Tibial nerve (tissue), 4 donors: ENCODE data around the gene SHKBP1.

Experiments used
- CTCF ChIP-seq, 5 experiments: fragments of 200-600 bp in 3 of 5; fragments of 450-650 bp in 2 of 5; sonication (generic) in 3 of 5; IDR thresholded peaks; one replicate each; pipeline ENCODE4 v1.5.1; 2016 to 2019; ENCODE audit warnings: antibody characterized with exemption in 5 of 5, mild to moderate bottlenecking in 3 of 5, moderate library complexity in 2 of 5
- EP300 ChIP-seq, 2 donors: sonication (generic); formaldehyde crosslinking; IDR thresholded peaks; one replicate each; pipeline ENCODE4 v1.6.1; 2017; ENCODE audit warnings: antibody characterized with exemption in 2 of 2, mild to moderate bottlenecking in 1 of 2

GRCh38 chr19:40633207-40633606 lies 56.5 kb downstream of the SHKBP1 start:
- no peak for TF ChIP-seq EP300 (IDR thresholded peaks at IDR 0.05)
- no peak for TF ChIP-seq CTCF (IDR thresholded peaks at IDR 0.05)
